Neuronal stem cell (in vitro differentiated cells): ENCODE data around the gene DDI1.

ENCODE experiments used
- DNase-seq: peaks from one replicate; pipeline ENCODE4 v3.0.0-alpha.2; 2013; ENCODE audit warnings: low spot score
- H2AFZ ChIP-seq: one replicate; pipeline ENCODE4 v1.6.1; 2013; ENCODE audit warnings: mild to moderate bottlenecking, low read length, inconsistent platforms
- H2AK5ac ChIP-seq: 2 replicates; pipeline ENCODE4 v1.6.1; 2013; ENCODE audit warnings: low read depth, mild to moderate bottlenecking, inconsistent platforms, low read length, moderate library complexity, mixed read lengths
- H2BK120ac ChIP-seq: 2 replicates; pipeline ENCODE4 v1.6.1; 2013; ENCODE audit warnings: low read depth, mild to moderate bottlenecking, inconsistent platforms, low read length, moderate library complexity, mixed read lengths
- H2BK12ac ChIP-seq: one replicate; pipeline ENCODE4 v1.6.1; 2013; ENCODE audit warnings: low read length, inconsistent platforms
- H2BK15ac ChIP-seq: 2 replicates; pipeline ENCODE4 v1.6.1; 2013; ENCODE audit warnings: mild to moderate bottlenecking, low read length, inconsistent platforms, mixed read lengths
- H2BK5ac ChIP-seq: one replicate; pipeline ENCODE4 v1.6.1; 2013; ENCODE audit warnings: inconsistent platforms, mild to moderate bottlenecking, low read length, moderate library complexity
- H3K14ac ChIP-seq: one replicate; pipeline ENCODE4 v1.6.1; 2013; ENCODE audit warnings: low read length, inconsistent platforms
- H3K18ac ChIP-seq: 2 replicates; pipeline ENCODE4 v1.6.1; 2013; ENCODE audit warnings: low read length, inconsistent platforms
- H3K23ac ChIP-seq: 2 replicates; pipeline ENCODE4 v1.6.1; 2013; ENCODE audit warnings: low read depth, mild to moderate bottlenecking, mixed read lengths, low read length, inconsistent platforms; ENCODE audit not compliant: poor library complexity
- H3K27ac ChIP-seq: replicated peaks from 3 replicates; pipeline ENCODE4 v1.5.1; 2013; ENCODE audit warnings: low read length, inconsistent platforms
- H3K27me3 ChIP-seq, 3 experiments: 2 replicates each; pipeline ENCODE4 v1.6.1; 2013; ENCODE audit warnings: low read length in 3 of 3, mild to moderate bottlenecking in 2 of 3, inconsistent platforms in 1 of 3, low read depth in 1 of 3, mixed read lengths in 1 of 3, moderate library complexity in 1 of 3; ENCODE audit not compliant: control insufficient read depth in 3 of 3, insufficient read depth in 3 of 3
- H3K36me3 ChIP-seq, 2 donors: replicated peaks in 1 of 2; 2 replicates each; pipeline ENCODE4 v1.6.1; 2013; ENCODE audit warnings: low read length in 2 of 2; ENCODE audit not compliant: control insufficient read depth in 2 of 2, insufficient read depth in 2 of 2
- H3K4ac ChIP-seq: 2 replicates; pipeline ENCODE4 v1.6.1; 2013; ENCODE audit warnings: inconsistent platforms, mild to moderate bottlenecking, low read length, moderate library complexity
- H3K4me1 ChIP-seq, 2 donors: 1 replicate in 1 of 2; 2 replicates in 1 of 2; pipeline ENCODE4 v1.6.1; 2013; ENCODE audit warnings: low read length in 2 of 2, low read depth in 1 of 2; ENCODE audit not compliant: control insufficient read depth in 2 of 2, insufficient read depth in 1 of 2
- H3K4me2 ChIP-seq: one replicate; pipeline ENCODE4 v1.6.1; 2013; ENCODE audit warnings: mild to moderate bottlenecking, low read length, inconsistent platforms; ENCODE audit not compliant: insufficient read depth, poor library complexity, severe bottlenecking
- H3K4me3 ChIP-seq, 2 donors: 2 replicates each; pipeline ENCODE4 v1.5.1; 2013; ENCODE audit warnings: low read length in 2 of 2, mild to moderate bottlenecking in 2 of 2, inconsistent platforms in 1 of 2, moderate library complexity in 1 of 2
- H3K79me1 ChIP-seq: one replicate; pipeline ENCODE4 v1.6.1; 2013; ENCODE audit warnings: low read depth, mild to moderate bottlenecking, inconsistent platforms, low read length, moderate library complexity
- H3K9ac ChIP-seq: one replicate; pipeline ENCODE4 v1.6.1; 2013; ENCODE audit warnings: mild to moderate bottlenecking, low read depth, low read length, inconsistent platforms; ENCODE audit not compliant: poor library complexity
- H3K9me3 ChIP-seq, 2 donors: replicated peaks in 1 of 2; 2 replicates each; pipeline versions ENCODE3 to v1.6.1; 2013; ENCODE audit warnings: low read length in 2 of 2, mild to moderate bottlenecking in 2 of 2, inconsistent platforms in 1 of 2, low read depth in 1 of 2, mixed read lengths in 1 of 2, moderate library complexity in 1 of 2; ENCODE audit not compliant: control insufficient read depth in 2 of 2, insufficient read depth in 1 of 2
- H4K8ac ChIP-seq: one replicate; pipeline ENCODE4 v1.6.1; 2013; ENCODE audit warnings: low read depth, mild to moderate bottlenecking, inconsistent platforms, low read length, moderate library complexity
- H4K91ac ChIP-seq: one replicate; pipeline ENCODE4 v1.6.1; 2013; ENCODE audit warnings: low read length, low read depth, mild to moderate bottlenecking, inconsistent platforms; ENCODE audit not compliant: poor library complexity
- WGBS, 2 donors: extraction: QIAGEN DNeasy Blood & Tissue Kit; methylation state at CpG; one replicate each; pipeline ENCODE4 v1.1.7; 2013; ENCODE audit warnings: missing lambda C conversion rate in 2 of 2, mixed read lengths in 1 of 2; ENCODE audit not compliant: insufficient read length in 2 of 2, insufficient replicate concordance in 1 of 2; ENCODE audit errors: extremely low coverage in 2 of 2; 5-methylcytosine and 5-hydroxymethylcytosine counted together

DDI1 gene

GRCh38 chr11:104053743-104054478, 17.5 kb downstream of the DDI1 start:
- no peaks in the 10 kb centered on the region for H3K4me1 ChIP-seq
- H2BK5ac ChIP-seq, result no peak overlapping the region
- H3K36me3 ChIP-seq, result no peaks in the 10 kb centered on the region
- no peak overlapping the region for H3K4me3 ChIP-seq
- H3K9ac ChIP-seq, result no peak overlapping the region
- WGBS, 2 donors, result no CpG with 5 or more reads among the region's 5 CpGs
- no peak overlapping the region for H3K4ac ChIP-seq
- H3K27ac ChIP-seq, result no peak overlapping the region
- H2BK120ac ChIP-seq, result no peak overlapping the region
- no peak overlapping the region for H3K14ac ChIP-seq
- H2AFZ ChIP-seq, result no peak overlapping the region
- no peak overlapping the region for H4K91ac ChIP-seq
- H2AK5ac ChIP-seq, result no peak overlapping the region
- H3K18ac ChIP-seq, result no peak overlapping the region
- no peak overlapping the region for H4K8ac ChIP-seq
- no peak for DNase-seq
- H3K9me3 ChIP-seq, result no peaks in the 10 kb centered on the region
- no peaks in the 10 kb centered on the region for H3K27me3 ChIP-seq
- no peaks in the 10 kb centered on the region for H3K79me1 ChIP-seq
- no peak overlapping the region for H3K4me2 ChIP-seq
- H2BK15ac ChIP-seq, result no peak overlapping the region
- H2BK12ac ChIP-seq, result no peak overlapping the region
- no peak overlapping the region for H3K23ac ChIP-seq

- no peak for DNase-seq
Measured at GRCh38 chr11:104054911-104055529, 18.6 kb downstream of the DDI1 start.

GRCh38 chr11:104055596-104055995, 19.2 kb downstream of the DDI1 start:
- no peak overlapping the region for H3K4ac ChIP-seq
- no peaks in the 10 kb centered on the region for H3K27me3 ChIP-seq
- no peaks in the 10 kb centered on the region for H3K9me3 ChIP-seq
- H3K4me1 ChIP-seq, result peaks cover 0 to 1% of the 10 kb centered on the region in 2 donors
- no peak overlapping the region for H3K27ac ChIP-seq
- no peak for DNase-seq
- H3K4me2 ChIP-seq, result no peak overlapping the region
- no peak overlapping the region for H2BK15ac ChIP-seq
- H2BK12ac ChIP-seq, result no peak overlapping the region
- H4K91ac ChIP-seq, result no peak overlapping the region
- H3K18ac ChIP-seq, result no peak overlapping the region
- no peak overlapping the region for H2AK5ac ChIP-seq
- H3K36me3 ChIP-seq, result no peaks in the 10 kb centered on the region
- WGBS, 2 donors, result no CpG with 5 or more reads among the region's 1 CpG
- H3K4me3 ChIP-seq, result no peak overlapping the region
- no peak overlapping the region for H2BK5ac ChIP-seq
- no peak overlapping the region for H3K23ac ChIP-seq
- no peak overlapping the region for H2AFZ ChIP-seq
- no peak overlapping the region for H3K9ac ChIP-seq
- no peak overlapping the region for H4K8ac ChIP-seq
- no peak overlapping the region for H3K14ac ChIP-seq
- no peak overlapping the region for H2BK120ac ChIP-seq
- H3K79me1 ChIP-seq, result no peaks in the 10 kb centered on the region

More at GRCh38 chr11:104054911-104055529, 18.6 kb downstream of the DDI1 start:
- no peak overlapping the region for H4K8ac ChIP-seq
- no peaks in the 10 kb centered on the region for H3K79me1 ChIP-seq
- no peak overlapping the region for H3K9ac ChIP-seq
- no peak overlapping the region for H2BK12ac ChIP-seq
- H3K36me3 ChIP-seq, result no peaks in the 10 kb centered on the region
- no peak overlapping the region for H2BK120ac ChIP-seq
- no peak overlapping the region for H3K23ac ChIP-seq
- WGBS, 2 donors, result no CpG with 5 or more reads among the region's 4 CpGs
- H3K4me3 ChIP-seq, result no peak overlapping the region
- no peak overlapping the region for H3K14ac ChIP-seq
- H3K4me2 ChIP-seq, result no peak overlapping the region
- no peak overlapping the region for H3K4ac ChIP-seq
- H3K4me1 ChIP-seq, result no peaks in the 10 kb centered on the region
- no peaks in the 10 kb centered on the region for H3K27me3 ChIP-seq
- H2AK5ac ChIP-seq, result no peak overlapping the region
- H3K27ac ChIP-seq, result no peak overlapping the region
- no peak overlapping the region for H3K18ac ChIP-seq
- H2AFZ ChIP-seq, result no peak overlapping the region
- H3K9me3 ChIP-seq, result no peaks in the 10 kb centered on the region
- no peak overlapping the region for H2BK5ac ChIP-seq
- H2BK15ac ChIP-seq, result no peak overlapping the region
- H4K91ac ChIP-seq, result no peak overlapping the region

DNA sequence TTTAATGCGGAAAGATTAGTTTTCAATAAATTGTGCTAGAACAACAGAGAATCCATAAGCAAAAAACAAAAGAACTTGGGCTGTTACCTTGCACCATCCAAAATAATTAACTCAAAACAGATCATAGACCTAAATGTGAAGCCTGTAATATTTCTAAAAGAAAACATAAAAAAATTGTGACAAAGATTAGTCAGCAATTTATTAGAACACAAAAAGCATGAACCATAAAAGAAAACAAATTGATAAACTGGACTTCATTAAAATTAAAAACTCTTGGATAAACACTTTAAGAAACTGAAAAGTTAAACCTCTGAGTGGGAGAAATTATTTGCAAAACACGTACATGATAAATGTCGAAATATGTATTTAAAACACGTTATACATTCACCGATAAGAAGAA, 21.5 kb downstream of the DDI1 start:
- Histone ChIP-seq H3K9ac (no peak overlapping the region), H2AFZ (no peak overlapping the region), H2BK12ac (no peak overlapping the region), H2BK120ac (no peak overlapping the region), H4K8ac (no peak overlapping the region), H2BK5ac (no peak overlapping the region), H3K36me3 (no peaks in the 10 kb centered on the region), H3K27me3 (no peaks in the 10 kb centered on the region), H2AK5ac (no peak overlapping the region), H3K4me3 (no peak overlapping the region), H3K4me1 (peaks cover 0 to 1% of the 10 kb centered on the region in 2 donors), H3K27ac (no peak overlapping the region), H2BK15ac (no peak overlapping the region), H3K4ac (no peak overlapping the region), H4K91ac (no peak overlapping the region), H3K79me1 (no peaks in the 10 kb centered on the region), H3K4me2 (no peak overlapping the region), H3K23ac (no peak overlapping the region), H3K9me3 (no peaks in the 10 kb centered on the region), H3K18ac (no peak overlapping the region), H3K14ac (no peak overlapping the region)
- DNase-seq, result no peak
- no CpG with 5 or more reads among the region's 5 CpGs for WGBS, 2 donors
